Neural progenitor cell (in vitro differentiated cells): ENCODE data around the gene CBLIF. TPM values are rescaled to one million over a fixed set of nuclear protein-coding genes. Genes with fewer than 3 reads are reported as not detected.
"Not testable (repeated sequence)": the region's sequence is repeated elsewhere in the genome, so short reads cannot be mapped to it uniquely, and the experiment has no call there.

Experiments
- DNase-seq: peaks from one replicate; pipeline ENCODE4 v3.0.0-alpha.2; 2016; ENCODE audit warnings: low spot score
- H2AFZ ChIP-seq: fragments of 200-600 bp; sonication (generic); replicated peaks from 2 replicates; pipeline ENCODE4 v1.6.1; 2016; ENCODE audit warnings: antibody characterized with exemption
- H3F3A ChIP-seq: fragments of 200-600 bp; sonication (generic); 2 replicates; pipeline ENCODE4 v1.6.1; 2016; ENCODE audit warnings: antibody characterized with exemption, low read depth
- H3K27ac ChIP-seq: fragments of 200-600 bp; sonication (generic); 2 replicates; pipeline ENCODE4 v1.5.1; 2016; ENCODE audit warnings: mild to moderate bottlenecking
- H3K27me3 ChIP-seq: fragments of 200-600 bp; sonication (generic); 2 replicates; pipeline ENCODE4 v1.6.1; 2016; ENCODE audit warnings: mild to moderate bottlenecking, moderate library complexity
- H3K36me3 ChIP-seq: fragments of 200-600 bp; sonication (generic); 2 replicates; pipeline ENCODE4 v1.5.1; 2016
- H3K4me1 ChIP-seq: fragments of 200-600 bp; sonication (generic); 2 replicates; pipeline ENCODE4 v1.6.1; 2016; ENCODE audit warnings: mixed run types
- H3K4me2 ChIP-seq: fragments of 200-600 bp; sonication (generic); 2 replicates; pipeline ENCODE4 v1.6.1; 2016
- H3K4me3 ChIP-seq: fragments of 200-600 bp; sonication (generic); 2 replicates; pipeline ENCODE4 v1.5.1; 2016
- H3K79me2 ChIP-seq: fragments of 200-600 bp; sonication (generic); 2 replicates; pipeline ENCODE4 v1.6.1; 2016; ENCODE audit warnings: low read depth
- H3K9ac ChIP-seq: fragments of 200-600 bp; sonication (generic); 2 replicates; pipeline ENCODE4 v1.6.1; 2016
- H3K9me3 ChIP-seq: fragments of 200-600 bp; sonication (generic); 2 replicates; pipeline ENCODE4 v1.5.1; 2016; ENCODE audit warnings: low read depth
- H4K20me1 ChIP-seq: fragments of 200-600 bp; sonication (generic); 2 replicates; pipeline ENCODE4 v1.6.1; 2016; ENCODE audit warnings: low read depth
- H3K27ac Mint-ChIP-seq: 3 replicates; pipeline ENCODE4 v1.8.0; 2021; ENCODE audit warnings: mixed read lengths
- H3K27me3 Mint-ChIP-seq: 2 replicates; pipeline ENCODE4 v1.8.0; 2022; ENCODE audit warnings: low read depth, mild to moderate bottlenecking, inconsistent platforms, moderate library complexity, mixed read lengths; ENCODE audit not compliant: insufficient read depth
- H3K36me3 Mint-ChIP-seq: 3 replicates; pipeline ENCODE4 v1.8.0; 2021; ENCODE audit warnings: mixed read lengths
- H3K4me1 Mint-ChIP-seq: 3 replicates; pipeline ENCODE4 v1.8.0; 2021; ENCODE audit warnings: mixed read lengths
- H3K4me3 Mint-ChIP-seq: 3 replicates; pipeline ENCODE4 v1.8.0; 2021; ENCODE audit warnings: mild to moderate bottlenecking, moderate library complexity, mixed read lengths
- H3K9me3 Mint-ChIP-seq: 3 replicates; pipeline ENCODE4 v1.8.0; 2020; ENCODE audit warnings: mixed read lengths
- EZH2 ChIP-seq: fragments of 200-600 bp; sonication (generic); IDR thresholded peaks from 2 replicates; pipeline ENCODE4 v1.6.1; 2017; ENCODE audit warnings: antibody characterized with exemption, mild to moderate bottlenecking, moderate library complexity
- EZH2phosphoT487 ChIP-seq: fragments of 200-600 bp; sonication (generic); IDR thresholded peaks from 2 replicates; pipeline ENCODE4 v1.6.1; 2017; ENCODE audit warnings: antibody characterized with exemption
- total RNA-seq: library from RNA; depleted of rRNA; stranded (reverse); fragments of >200 nt; gene quantifications from 2 replicates; pipeline ENCODE4 v1.2.3, GENCODE V29; 2015; ENCODE audit warnings: low replicate concordance
- TF ChIP-seq, protein P1 (sequence below): fragments of 200-600 bp; sonication (generic); IDR thresholded peaks from 2 replicates; pipeline ENCODE4 v1.5.1; 2017; ENCODE audit warnings: antibody characterized with exemption, mild to moderate bottlenecking

CBLIF gene
- not detected in 2 replicates for total RNA-seq

DNA sequence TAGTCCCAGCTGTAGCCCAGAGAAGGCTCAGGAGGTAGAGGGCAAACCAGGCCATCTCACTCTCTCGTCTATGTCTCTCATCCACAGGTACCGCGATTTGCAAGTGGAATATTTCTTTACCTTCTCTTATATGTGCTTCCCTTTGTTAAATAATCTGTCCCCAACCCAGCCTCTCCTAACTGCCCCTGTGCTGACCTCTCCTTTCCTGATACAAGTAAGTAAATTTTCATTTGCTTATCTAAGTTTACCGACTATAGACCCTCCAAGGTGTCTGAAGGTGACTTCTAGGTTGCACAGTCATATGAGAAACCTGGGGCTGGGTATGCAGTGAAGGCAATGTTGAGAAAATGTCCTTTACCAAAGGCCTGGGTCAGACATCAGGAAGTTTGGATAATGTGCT is at the start of gene CBLIF:
Gene CBLIF (minus strand): TSS at position 101 of the 400 bp plus-strand sequence. CDS start 46 bp downstream, at position 55.
- H3K27me3 ChIP-seq, result no peaks in the 10 kb centered on the region
- H3K4me2 ChIP-seq, result no peak within 1 kb of the TSS
- no peak within 1 kb of the TSS for H3K4me3 Mint-ChIP-seq
- no peak within 1 kb of the TSS for H3K27ac ChIP-seq
- H3F3A ChIP-seq, result no peaks in the 10 kb centered on the region
- H3K27ac Mint-ChIP-seq, result no peak within 1 kb of the TSS
- no peaks in the 10 kb centered on the region for H3K4me1 Mint-ChIP-seq
- H3K79me2 ChIP-seq, result no peaks in the 10 kb centered on the region
- no peaks in the 10 kb centered on the region for H3K9me3 ChIP-seq
- no peaks in the 10 kb centered on the region for H3K4me1 ChIP-seq
- no peak for DNase-seq
- no peak within 1 kb of the TSS for H3K4me3 ChIP-seq
- peaks cover 4% of the 10 kb centered on the region for H3K27me3 Mint-ChIP-seq
- H3K9ac ChIP-seq, result no peak within 1 kb of the TSS
- no peak within 1 kb of the TSS for H2AFZ ChIP-seq
- H3K36me3 Mint-ChIP-seq, result no peaks in the 10 kb centered on the region
- no peaks in the 10 kb centered on the region for H3K9me3 Mint-ChIP-seq
- no peaks in the 10 kb centered on the region for H3K36me3 ChIP-seq
- no peak for TF ChIP-seq EZH2
- no peak for TF ChIP-seq EZH2phosphoT487
- TF ChIP-seq, protein P1, sequence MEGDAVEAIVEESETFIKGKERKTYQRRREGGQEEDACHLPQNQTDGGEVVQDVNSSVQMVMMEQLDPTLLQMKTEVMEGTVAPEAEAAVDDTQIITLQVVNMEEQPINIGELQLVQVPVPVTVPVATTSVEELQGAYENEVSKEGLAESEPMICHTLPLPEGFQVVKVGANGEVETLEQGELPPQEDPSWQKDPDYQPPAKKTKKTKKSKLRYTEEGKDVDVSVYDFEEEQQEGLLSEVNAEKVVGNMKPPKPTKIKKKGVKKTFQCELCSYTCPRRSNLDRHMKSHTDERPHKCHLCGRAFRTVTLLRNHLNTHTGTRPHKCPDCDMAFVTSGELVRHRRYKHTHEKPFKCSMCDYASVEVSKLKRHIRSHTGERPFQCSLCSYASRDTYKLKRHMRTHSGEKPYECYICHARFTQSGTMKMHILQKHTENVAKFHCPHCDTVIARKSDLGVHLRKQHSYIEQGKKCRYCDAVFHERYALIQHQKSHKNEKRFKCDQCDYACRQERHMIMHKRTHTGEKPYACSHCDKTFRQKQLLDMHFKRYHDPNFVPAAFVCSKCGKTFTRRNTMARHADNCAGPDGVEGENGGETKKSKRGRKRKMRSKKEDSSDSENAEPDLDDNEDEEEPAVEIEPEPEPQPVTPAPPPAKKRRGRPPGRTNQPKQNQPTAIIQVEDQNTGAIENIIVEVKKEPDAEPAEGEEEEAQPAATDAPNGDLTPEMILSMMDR, result no peak
- no peaks in the 10 kb centered on the region for H4K20me1 ChIP-seq

DNA sequence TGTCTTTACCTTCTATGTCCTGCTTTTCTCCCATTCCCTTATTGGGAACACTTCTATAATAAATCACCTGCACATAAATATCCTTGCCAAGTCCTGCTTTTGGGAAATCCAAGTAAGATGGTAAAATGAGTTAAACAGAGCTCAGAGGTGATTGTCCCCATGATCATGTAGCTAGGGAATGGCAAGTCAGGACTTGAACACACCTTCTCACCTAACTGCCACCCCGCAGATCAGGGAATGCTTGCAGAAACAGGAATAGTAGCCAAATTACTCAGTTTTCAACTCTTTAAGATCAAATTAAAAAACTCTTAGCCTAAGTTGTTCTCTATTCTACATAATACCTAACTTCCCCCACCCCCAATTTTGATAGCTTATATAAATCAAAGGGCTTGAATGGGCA is 49.3 kb upstream of the CBLIF start:
- Histone ChIP-seq H3K27me3 (no peaks in the 10 kb centered on the region), H3F3A (no peaks in the 10 kb centered on the region), H3K4me1 (peaks cover 8% of the 10 kb centered on the region), H3K79me2 (no peaks in the 10 kb centered on the region), H3K4me2 (no peak overlapping the region), H3K9me3 (no peaks in the 10 kb centered on the region), H3K9ac (no peak overlapping the region), H3K4me3 (no peak overlapping the region), H3K27ac (no peak overlapping the region), H3K36me3 (no peaks in the 10 kb centered on the region), H4K20me1 (no peaks in the 10 kb centered on the region), H2AFZ (no peak overlapping the region)
- Mint-ChIP-seq H3K4me1 (peaks cover 4% of the 10 kb centered on the region), H3K9me3 (peaks cover 2% of the 10 kb centered on the region), H3K36me3 (no peaks in the 10 kb centered on the region), H3K4me3 (no peak overlapping the region), H3K27ac (no peak overlapping the region), H3K27me3 (no peaks in the 10 kb centered on the region)
- no peak for DNase-seq
- TF ChIP-seq, protein P1, result no peak
- TF ChIP-seq EZH2 (no peak), EZH2phosphoT487 (no peak)

DNA sequence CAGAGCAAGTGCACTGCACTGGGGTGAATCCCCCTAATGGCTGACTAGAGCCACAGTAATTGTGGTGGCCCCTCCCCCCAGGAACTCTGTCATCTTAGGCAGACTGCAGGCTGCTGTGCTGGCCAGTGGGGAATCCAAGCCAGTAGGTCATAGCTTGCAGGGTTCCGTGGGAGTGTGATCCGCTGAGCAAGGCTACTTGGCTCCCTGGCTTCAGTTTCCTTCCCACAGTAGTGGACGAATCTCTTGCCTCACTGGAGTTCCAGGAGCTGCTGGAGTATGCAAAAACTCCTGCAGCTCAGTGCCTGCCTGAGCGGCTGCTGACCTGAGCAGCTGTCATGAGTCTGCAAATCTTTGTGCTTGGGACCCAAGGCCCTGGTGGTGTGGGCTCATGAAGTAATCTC is 46.5 kb upstream of the CBLIF start:
- Histone ChIP-seq H3K9ac (no peak overlapping the region), H3K36me3 (no peaks in the 10 kb centered on the region), H3F3A (no peaks in the 10 kb centered on the region), H3K27ac (no peak overlapping the region), H3K4me3 (no peak overlapping the region), H3K4me2 (peak overlapping the region; percentile 42), H3K9me3 (no peaks in the 10 kb centered on the region), H3K79me2 (no peaks in the 10 kb centered on the region), H3K27me3 (no peaks in the 10 kb centered on the region), H2AFZ (peak overlapping the region; percentile 98), H4K20me1 (no peaks in the 10 kb centered on the region), H3K4me1 (peaks cover 8% of the 10 kb centered on the region)
- H3K9me3 Mint-ChIP-seq, result peaks cover 18% of the 10 kb centered on the region
- no peaks in the 10 kb centered on the region for H3K27me3 Mint-ChIP-seq
- H3K4me3 Mint-ChIP-seq, result no peak overlapping the region
- peak overlapping the region; percentile 62 for H3K27ac Mint-ChIP-seq
- H3K36me3 Mint-ChIP-seq, result no peaks in the 10 kb centered on the region
- DNase-seq, result peak; percentile 64
- peaks cover 4% of the 10 kb centered on the region for H3K4me1 Mint-ChIP-seq
- TF ChIP-seq EZH2 (no peak), EZH2phosphoT487 (no peak)
- TF ChIP-seq, protein P1, result no peak

DNA sequence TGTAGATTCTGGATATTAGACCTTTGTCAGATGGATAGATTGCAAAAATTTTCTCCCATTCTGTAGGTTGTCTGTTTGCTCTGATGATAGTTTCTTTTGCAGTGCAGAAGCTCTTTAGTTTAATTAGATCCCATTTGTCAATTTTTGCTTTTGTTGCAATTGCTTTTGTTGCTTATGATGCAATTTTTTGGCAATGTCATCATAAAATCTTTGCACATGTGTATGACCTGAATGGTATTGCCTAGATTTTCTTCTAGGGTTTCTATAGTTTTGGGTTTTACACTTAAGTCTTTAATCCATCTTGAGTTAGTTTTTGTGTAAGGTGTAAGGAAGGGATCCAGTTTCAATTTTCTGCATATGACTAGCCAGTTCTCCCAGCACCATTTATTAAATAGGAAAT is 41.9 kb upstream of the CBLIF start:
- H3K9me3 ChIP-seq, H3K36me3 Mint-ChIP-seq, H2AFZ ChIP-seq, DNase-seq, H3K4me2 ChIP-seq, H3K4me1 Mint-ChIP-seq, H3K27me3 ChIP-seq, H3K79me2 ChIP-seq, H3F3A ChIP-seq, H3K4me3 ChIP-seq, H3K27ac ChIP-seq, H3K4me1 ChIP-seq, H3K9ac ChIP-seq, H3K4me3 Mint-ChIP-seq, H3K27ac Mint-ChIP-seq, H3K27me3 Mint-ChIP-seq, H4K20me1 ChIP-seq, H3K36me3 ChIP-seq: not testable (repeated sequence)
- H3K9me3 Mint-ChIP-seq, result peaks cover 19% of the 10 kb centered on the region
